K562 (cell line): ENCODE results near the gene SPIC. TPM values are rescaled to one million over a fixed set of nuclear protein-coding genes. Genes with fewer than 3 reads are reported as not detected.

Source experiments
- ATAC-seq: fragments of 200-7000 bp; cut with Tn5 transposase; 3 replicates; pipeline ENCODE4 v1.9.1; 2020; ENCODE audit warnings: moderate library complexity
- BruUV-seq: library from RNA; stranded (reverse); fragments of 400-500 nt; replicated peaks from 2 replicates; lab custom pipeline; 2021; lab: Mats Ljungman, UMichigan
- CTCF ChIA-PET: fragments of 300-600 bp; formaldehyde crosslinking; extraction: SDS; loops from one replicate; lab custom pipeline; 2021; ENCODE audit warnings: low intra/inter-chr PET ratio; lab: Yijun Ruan, JAX
- POLR2A ChIA-PET: fragments of 300-600, 350-650 bp; sonication (Branson Sonifier 250); formaldehyde crosslinking; extraction: SDS; loops from one replicate; lab custom pipeline; 2021; ENCODE audit warnings: antibody characterized with exemption, inconsistent platforms; lab: Yijun Ruan, JAX
- DNase-seq, 4 experiments: peaks; one replicate each; pipeline versions ENCODE4 v3.0.0 to v3.0.0-alpha.2; 2011 to 2018; ENCODE audit warnings: low spot score in 3 of 4, mixed read lengths in 3 of 4; ENCODE audit errors: extremely low read depth in 1 of 4
- FAIRE-seq: peaks from 2 replicates; lab custom pipeline; 2011; peaks lifted over from hg19 to GRCh38; lab: Jason Lieb, UNC
- H2AFZ ChIP-seq: 2 replicates; pipeline ENCODE4 v1.6.0; 2011; ENCODE audit warnings: low read depth, low read length, control low read depth, inconsistent platforms
- H3K27ac ChIP-seq: fragments of 200-600 bp; 3 replicates; pipeline ENCODE4 v1.8.0; 2011; ENCODE audit warnings: low read depth, mild to moderate bottlenecking, control low read depth, inconsistent platforms, low read length, moderate library complexity, mixed read lengths; ENCODE audit errors: extremely low read depth
- H3K27me3 ChIP-seq, 2 experiments: fragments of 300-600 bp in 1 of 2; 2 replicates in 1 of 2; 3 replicates in 1 of 2; pipeline versions ENCODE4 v1.6.0 to v1.8.0; 2011; ENCODE audit warnings: inconsistent platforms in 2 of 2, low read length in 2 of 2, mild to moderate bottlenecking in 1 of 2, mixed read lengths in 1 of 2, moderate library complexity in 1 of 2; ENCODE audit not compliant: control insufficient read depth in 2 of 2, insufficient read depth in 2 of 2
- H3K36me3 ChIP-seq: fragments of 300-600 bp; 3 replicates; pipeline ENCODE4 v1.8.0; 2011; ENCODE audit warnings: mild to moderate bottlenecking, low read length, inconsistent platforms; ENCODE audit not compliant: control insufficient read depth, insufficient read depth
- H3K4me1 ChIP-seq, 2 experiments: fragments of 200-600 bp in 1 of 2; replicated peaks in 1 of 2; 2 replicates in 1 of 2; 3 replicates in 1 of 2; pipeline versions ENCODE4 v1.5.1 to v1.8.0; 2011; ENCODE audit warnings: inconsistent platforms in 2 of 2, low read length in 2 of 2, mild to moderate bottlenecking in 1 of 2, mixed read lengths in 1 of 2, moderate library complexity in 1 of 2; ENCODE audit not compliant: control insufficient read depth in 2 of 2, insufficient read depth in 2 of 2
- H3K4me2 ChIP-seq: 2 replicates; pipeline ENCODE4 v1.6.1; 2011; ENCODE audit warnings: low read length, control low read depth, inconsistent platforms, mixed read lengths; ENCODE audit not compliant: insufficient read depth
- H3K4me3 ChIP-seq: fragments of 200-600 bp; sonication (generic), shearing (Covaris generic); 2 replicates; pipeline ENCODE4 v1.5.1; 2016; ENCODE audit warnings: control low read depth, inconsistent platforms
- H3K79me2 ChIP-seq: fragments of 200-600 bp; 3 replicates; pipeline ENCODE4 v1.8.0; 2011; ENCODE audit warnings: low read length, inconsistent platforms; ENCODE audit not compliant: control insufficient read depth, insufficient read depth
- H3K9ac ChIP-seq, 2 experiments: 2 replicates each; pipeline versions ENCODE4 v1.6.0 to v1.6.1; 2011; ENCODE audit warnings: low read depth in 2 of 2, low read length in 2 of 2, control low read depth in 1 of 2, inconsistent platforms in 1 of 2, mild to moderate bottlenecking in 1 of 2, mixed read lengths in 1 of 2; ENCODE audit not compliant: insufficient read depth in 1 of 2
- H3K9me1 ChIP-seq: one replicate; pipeline ENCODE4 v1.6.0; 2011; ENCODE audit warnings: inconsistent platforms, mild to moderate bottlenecking, low read length, moderate library complexity; ENCODE audit not compliant: control insufficient read depth, insufficient read depth
- H3K9me3 ChIP-seq: replicated peaks from 2 replicates; pipeline ENCODE4 v1.5.1; 2011; ENCODE audit warnings: low read depth, low read length, inconsistent platforms; ENCODE audit not compliant: control insufficient read depth, insufficient read depth
- H4K20me1 ChIP-seq: replicated peaks from 2 replicates; pipeline ENCODE4 v1.6.1; 2011; ENCODE audit warnings: low read length, inconsistent platforms, mixed read lengths; ENCODE audit not compliant: control insufficient read depth, insufficient read depth
- FOXM1 ChIP-seq, 2 experiments: fragments of 450-650 bp in 1 of 2; sonication (generic) in 1 of 2; formaldehyde crosslinking in 1 of 2; IDR thresholded peaks; 2 replicates each; pipeline versions ENCODE4 v1.6.1 to v1.9.0; 2017 to 2022; ENCODE audit warnings: low read depth in 2 of 2, mild to moderate bottlenecking in 2 of 2, missing genetic modification reagents in 1 of 2, moderate library complexity in 1 of 2
- GATA2 ChIP-seq: sonication (generic); formaldehyde crosslinking; IDR thresholded peaks from 2 replicates; pipeline ENCODE4 v1.4.0; 2020; ENCODE audit warnings: mild to moderate bottlenecking, missing genetic modification reagents
- IFI16 ChIP-seq: fragments of 250-450 bp; sonication (Bioruptor Pico); IDR thresholded peaks from 2 replicates; pipeline ENCODE4 v2.1.2; 2022; ENCODE audit warnings: mild to moderate bottlenecking, inconsistent platforms
- NFE2 ChIP-seq: IDR thresholded peaks from 2 replicates; pipeline ENCODE4 v1.6.1; 2014; ENCODE audit warnings: antibody characterized with exemption, low read depth
- NFXL1 ChIP-seq: fragments of 450-650 bp; formaldehyde crosslinking; IDR thresholded peaks from 2 replicates; pipeline ENCODE4 v1.4.0; 2021; ENCODE audit warnings: mild to moderate bottlenecking
- PATZ1 ChIP-seq: fragments of 250-450 bp; sonication (Bioruptor Pico); IDR thresholded peaks from 2 replicates; pipeline ENCODE4 v1.5.0; 2020; ENCODE audit warnings: mild to moderate bottlenecking, borderline replicate concordance
- SMARCA5 ChIP-seq: fragments of 450-650 bp; IDR thresholded peaks from 2 replicates; pipeline ENCODE4 v1.6.1; 2016
- ZFPM2 ChIP-seq: fragments of 250-450 bp; sonication (Bioruptor Pico); IDR thresholded peaks from 2 replicates; pipeline ENCODE4 v1.5.1; 2022; ENCODE audit warnings: mild to moderate bottlenecking
- ZNF644 ChIP-seq: fragments of 200-800 bp; sonication (Bioruptor generic); IDR thresholded peaks from 2 replicates; pipeline ENCODE4 v1.6.1; 2016; ENCODE audit warnings: low read depth, missing genetic modification characterization, missing compliant biosample characterization
- in situ Hi-C: fragments of 300-500 bp; cut with MboI; formaldehyde crosslinking; loops from 4 replicates; pipeline ENCODE4 v1.15.0; 2018; ENCODE audit warnings: inconsistent platforms, mixed read lengths
- intact Hi-C: fragments of 100-400 bp; cut with micrococcal nuclease; formaldehyde crosslinking; loops from 2 replicates; pipeline ENCODE4 v1.14.2; 2022
- polyA plus RNA-seq, 8 experiments: library from polyadenylated mRNA; depleted of rRNA in 4 of 8; stranded (reverse) in 5 of 8; unstranded in 3 of 8; fragments of >200 nt; fragmentation: Nextera tagmentation in 2 of 8; fragmentation: Illumina TruSeq in 1 of 8; extraction: Ambion mirVana in 2 of 8; extraction: Trizol in 1 of 8; gene quantifications; 2 replicates each; pipeline versions ENCODE4 v1.2.1 to v1.2.3, GENCODE V29; 2011 to 2014; ENCODE audit warnings: inconsistent platforms in 1 of 8, missing spikeins in 1 of 8
- total RNA-seq, 7 experiments: library from RNA; depleted of rRNA in 6 of 7; stranded (reverse); fragments of >200 nt in 6 of 7; fragmentation: Illumina TruSeq in 2 of 7; extraction: Trizol in 2 of 7; gene quantifications; 2 replicates each; pipeline versions ENCODE4 v1.2.1 to v1.2.3, GENCODE V29; 2011 to 2021; ENCODE audit warnings: low replicate concordance in 1 of 7

Gene SPIC
- total and polyA plus RNA-seq, 9 of the 15 experiments (the other 6 are each of a cell fraction or from before 2014, with no cell fraction given) = not detected

GRCh38 chr12:101485021-101485420 lies 9.9 kb downstream of the SPIC start:
- no peak for TF ChIP-seq GATA2 (CRISPR knock-in tag)
- TF ChIP-seq NFE2 = no peak
- TF ChIP-seq ZFPM2 (CRISPR knock-in tag) = no peak
- TF ChIP-seq PATZ1 = no peak
- TF ChIP-seq NFXL1 = no peak
- no peak for TF ChIP-seq ZNF644 (tag)
- TF ChIP-seq SMARCA5 = no peak
- no peak for TF ChIP-seq FOXM1 (IDR thresholded peaks at IDR 0.05; ENCODE audit: low read depth)
- TF ChIP-seq FOXM1 (CRISPR knock-in tag; IDR thresholded peaks at IDR 0.05; ENCODE audit: low read depth) = no peak
- TF ChIP-seq IFI16 (CRISPR knock-in tag) = no peak
- FAIRE-seq (peak; percentile 15), ATAC-seq (no peak), DNase-seq (no peak)
- CTCF ChIA-PET = no interaction called here
- Histone ChIP-seq H3K27me3 (no peaks in the 10 kb centered on the region; a peak in 1 of 5 replicates), H3K4me3 (no peak overlapping the region), H3K36me3 (no peaks in the 10 kb centered on the region), H3K9me1 (no peaks in the 10 kb centered on the region), H3K4me2 (no peak overlapping the region), H3K9me3 (no peaks in the 10 kb centered on the region), H2AFZ (no peak overlapping the region), H4K20me1 (no peaks in the 10 kb centered on the region), H3K27ac (no peak overlapping the region), H3K79me2 (no peaks in the 10 kb centered on the region), H3K9ac (no peak overlapping the region), H3K4me1 (no peaks in the 10 kb centered on the region; a peak in 1 of 5 replicates)
- intact Hi-C loops (no loop called here), in situ Hi-C loops (no loop called here)
- POLR2A ChIA-PET = no interaction called here
- BruUV-seq = no TSS peak
